SK-N-SH (cell line): Measurements from ENCODE around the gene CYP1A1.

Experiments used
- CHD2 ChIP-seq: fragments of 150-350 bp; IDR thresholded peaks from 2 replicates; pipeline ENCODE4 v1.6.1; 2018; ENCODE audit warnings: low read length; ENCODE audit not compliant: partially characterized antibody
- ELF1 ChIP-seq: IDR thresholded peaks from 2 replicates; pipeline ENCODE4 v1.4.0; 2012
- EP300 ChIP-seq, 2 experiments: IDR thresholded peaks; 2 replicates each; pipeline versions ENCODE4 v1.4.0 to v1.6.1; 2012; ENCODE audit warnings: borderline replicate concordance in 1 of 2, low read depth in 1 of 2, low read length in 1 of 2
- EZH2phosphoT487 ChIP-seq: fragments of 200-600 bp; sonication (generic); IDR thresholded peaks from 2 replicates; pipeline ENCODE4 v1.6.1; 2017; ENCODE audit warnings: low read depth, mixed run types, mild to moderate bottlenecking, antibody characterized with exemption, moderate library complexity, borderline replicate concordance
- GABPA ChIP-seq: IDR thresholded peaks from 2 replicates; pipeline ENCODE4 v1.4.0; 2012; ENCODE audit warnings: low read depth, mild to moderate bottlenecking
- JUND ChIP-seq: IDR thresholded peaks from 2 replicates; pipeline ENCODE4 v1.4.0; 2012
- MXI1 ChIP-seq: IDR thresholded peaks from 2 replicates; pipeline ENCODE4 v1.6.1; 2012; ENCODE audit warnings: mild to moderate bottlenecking, low read depth, low read length, improper control_type of control experiment
- POLR2AphosphoS5 ChIP-seq: IDR thresholded peaks from 2 replicates; pipeline ENCODE4 v1.6.1; 2012; ENCODE audit warnings: low read depth, low read length
- TF ChIP-seq, protein P1 (sequence below): fragments of 200-600 bp; sonication (generic); IDR thresholded peaks from 2 replicates; pipeline ENCODE4 v1.6.1; 2017; ENCODE audit warnings: antibody characterized with exemption, mild to moderate bottlenecking, moderate library complexity
- TF ChIP-seq, protein P2 (sequence below): fragments of 150-350 bp; IDR thresholded peaks from 2 replicates; pipeline ENCODE4 v1.6.1; 2016; ENCODE audit warnings: mild to moderate bottlenecking, low read depth, low read length
- TF ChIP-seq, protein P3 (sequence below): IDR thresholded peaks from 2 replicates; pipeline ENCODE4 v1.6.1; 2012; ENCODE audit warnings: mild to moderate bottlenecking, low read depth, low read length, moderate library complexity

DNA sequence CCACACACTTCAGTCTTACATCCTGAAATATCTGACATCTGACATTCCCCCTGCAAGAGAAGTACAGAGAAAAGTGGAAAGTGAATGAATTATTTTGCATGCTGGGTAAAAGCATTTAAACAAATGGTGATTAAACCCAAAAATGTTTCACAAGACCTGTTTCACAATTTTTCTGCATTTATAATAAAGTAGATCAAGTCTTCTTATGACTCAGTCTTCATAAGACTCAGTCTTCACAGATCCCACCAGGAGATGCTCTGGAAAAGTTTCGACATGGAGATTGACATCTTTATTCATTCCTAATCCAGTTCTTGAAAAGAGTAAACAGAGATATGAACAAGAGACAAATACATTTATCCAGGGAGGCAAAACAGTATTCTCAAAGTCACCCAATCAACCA lies 16.3 kb downstream of the CYP1A1 start:
- TF ChIP-seq EP300 (IDR thresholded peaks at IDR 0.05; ENCODE audit: borderline replicate concordance in 1 of 2, low read depth in 1 of 2, low read length in 1 of 2) (no peak), POLR2AphosphoS5 (no peak), JUND (no peak), CHD2 (no peak), EZH2phosphoT487 (no peak), GABPA (no peak), MXI1 (no peak), ELF1 (no peak)
- TF ChIP-seq, protein P1, sequence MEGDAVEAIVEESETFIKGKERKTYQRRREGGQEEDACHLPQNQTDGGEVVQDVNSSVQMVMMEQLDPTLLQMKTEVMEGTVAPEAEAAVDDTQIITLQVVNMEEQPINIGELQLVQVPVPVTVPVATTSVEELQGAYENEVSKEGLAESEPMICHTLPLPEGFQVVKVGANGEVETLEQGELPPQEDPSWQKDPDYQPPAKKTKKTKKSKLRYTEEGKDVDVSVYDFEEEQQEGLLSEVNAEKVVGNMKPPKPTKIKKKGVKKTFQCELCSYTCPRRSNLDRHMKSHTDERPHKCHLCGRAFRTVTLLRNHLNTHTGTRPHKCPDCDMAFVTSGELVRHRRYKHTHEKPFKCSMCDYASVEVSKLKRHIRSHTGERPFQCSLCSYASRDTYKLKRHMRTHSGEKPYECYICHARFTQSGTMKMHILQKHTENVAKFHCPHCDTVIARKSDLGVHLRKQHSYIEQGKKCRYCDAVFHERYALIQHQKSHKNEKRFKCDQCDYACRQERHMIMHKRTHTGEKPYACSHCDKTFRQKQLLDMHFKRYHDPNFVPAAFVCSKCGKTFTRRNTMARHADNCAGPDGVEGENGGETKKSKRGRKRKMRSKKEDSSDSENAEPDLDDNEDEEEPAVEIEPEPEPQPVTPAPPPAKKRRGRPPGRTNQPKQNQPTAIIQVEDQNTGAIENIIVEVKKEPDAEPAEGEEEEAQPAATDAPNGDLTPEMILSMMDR = no peak
- TF ChIP-seq, protein P2, sequence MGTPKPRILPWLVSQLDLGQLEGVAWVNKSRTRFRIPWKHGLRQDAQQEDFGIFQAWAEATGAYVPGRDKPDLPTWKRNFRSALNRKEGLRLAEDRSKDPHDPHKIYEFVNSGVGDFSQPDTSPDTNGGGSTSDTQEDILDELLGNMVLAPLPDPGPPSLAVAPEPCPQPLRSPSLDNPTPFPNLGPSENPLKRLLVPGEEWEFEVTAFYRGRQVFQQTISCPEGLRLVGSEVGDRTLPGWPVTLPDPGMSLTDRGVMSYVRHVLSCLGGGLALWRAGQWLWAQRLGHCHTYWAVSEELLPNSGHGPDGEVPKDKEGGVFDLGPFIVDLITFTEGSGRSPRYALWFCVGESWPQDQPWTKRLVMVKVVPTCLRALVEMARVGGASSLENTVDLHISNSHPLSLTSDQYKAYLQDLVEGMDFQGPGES = no peak
- TF ChIP-seq, protein P3, sequence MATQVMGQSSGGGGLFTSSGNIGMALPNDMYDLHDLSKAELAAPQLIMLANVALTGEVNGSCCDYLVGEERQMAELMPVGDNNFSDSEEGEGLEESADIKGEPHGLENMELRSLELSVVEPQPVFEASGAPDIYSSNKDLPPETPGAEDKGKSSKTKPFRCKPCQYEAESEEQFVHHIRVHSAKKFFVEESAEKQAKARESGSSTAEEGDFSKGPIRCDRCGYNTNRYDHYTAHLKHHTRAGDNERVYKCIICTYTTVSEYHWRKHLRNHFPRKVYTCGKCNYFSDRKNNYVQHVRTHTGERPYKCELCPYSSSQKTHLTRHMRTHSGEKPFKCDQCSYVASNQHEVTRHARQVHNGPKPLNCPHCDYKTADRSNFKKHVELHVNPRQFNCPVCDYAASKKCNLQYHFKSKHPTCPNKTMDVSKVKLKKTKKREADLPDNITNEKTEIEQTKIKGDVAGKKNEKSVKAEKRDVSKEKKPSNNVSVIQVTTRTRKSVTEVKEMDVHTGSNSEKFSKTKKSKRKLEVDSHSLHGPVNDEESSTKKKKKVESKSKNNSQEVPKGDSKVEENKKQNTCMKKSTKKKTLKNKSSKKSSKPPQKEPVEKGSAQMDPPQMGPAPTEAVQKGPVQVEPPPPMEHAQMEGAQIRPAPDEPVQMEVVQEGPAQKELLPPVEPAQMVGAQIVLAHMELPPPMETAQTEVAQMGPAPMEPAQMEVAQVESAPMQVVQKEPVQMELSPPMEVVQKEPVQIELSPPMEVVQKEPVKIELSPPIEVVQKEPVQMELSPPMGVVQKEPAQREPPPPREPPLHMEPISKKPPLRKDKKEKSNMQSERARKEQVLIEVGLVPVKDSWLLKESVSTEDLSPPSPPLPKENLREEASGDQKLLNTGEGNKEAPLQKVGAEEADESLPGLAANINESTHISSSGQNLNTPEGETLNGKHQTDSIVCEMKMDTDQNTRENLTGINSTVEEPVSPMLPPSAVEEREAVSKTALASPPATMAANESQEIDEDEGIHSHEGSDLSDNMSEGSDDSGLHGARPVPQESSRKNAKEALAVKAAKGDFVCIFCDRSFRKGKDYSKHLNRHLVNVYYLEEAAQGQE = no peak
